Muscle layer of duodenum (tissue), 2 donors: ENCODE results near the gene PLEKHA3.

Experiments used
- H3K27ac ChIP-seq: one replicate; pipeline ENCODE4 v1.7.0; 2013; ENCODE audit warnings: mild to moderate bottlenecking, low read length
- H3K27me3 ChIP-seq: one replicate; pipeline ENCODE4 v1.7.0; 2013; ENCODE audit warnings: low read depth, mild to moderate bottlenecking, control low read depth, low read length
- H3K36me3 ChIP-seq, 2 donors: one replicate each; pipeline ENCODE4 v1.7.0; 2013; ENCODE audit warnings: low read length in 2 of 2, control low read depth in 1 of 2, mild to moderate bottlenecking in 1 of 2; ENCODE audit not compliant: insufficient read depth in 2 of 2, control insufficient read depth in 1 of 2
- H3K4me1 ChIP-seq, 2 donors: one replicate each; pipeline ENCODE4 v1.7.0; 2013; ENCODE audit warnings: low read length in 2 of 2, mild to moderate bottlenecking in 2 of 2, control low read depth in 1 of 2, moderate library complexity in 1 of 2; ENCODE audit not compliant: insufficient read depth in 2 of 2, control insufficient read depth in 1 of 2
- H3K4me3 ChIP-seq, 2 donors: one replicate each; pipeline ENCODE4 v1.7.0; 2013; ENCODE audit warnings: low read length in 2 of 2, low read depth in 1 of 2, mild to moderate bottlenecking in 1 of 2
- H3K9me3 ChIP-seq, 2 donors: one replicate each; pipeline ENCODE4 v1.7.0; 2013; ENCODE audit warnings: low read length in 2 of 2, control low read depth in 1 of 2, mild to moderate bottlenecking in 1 of 2; ENCODE audit not compliant: control insufficient read depth in 1 of 2
- donor health status: healthy.

The PLEKHA3 gene

DNA sequence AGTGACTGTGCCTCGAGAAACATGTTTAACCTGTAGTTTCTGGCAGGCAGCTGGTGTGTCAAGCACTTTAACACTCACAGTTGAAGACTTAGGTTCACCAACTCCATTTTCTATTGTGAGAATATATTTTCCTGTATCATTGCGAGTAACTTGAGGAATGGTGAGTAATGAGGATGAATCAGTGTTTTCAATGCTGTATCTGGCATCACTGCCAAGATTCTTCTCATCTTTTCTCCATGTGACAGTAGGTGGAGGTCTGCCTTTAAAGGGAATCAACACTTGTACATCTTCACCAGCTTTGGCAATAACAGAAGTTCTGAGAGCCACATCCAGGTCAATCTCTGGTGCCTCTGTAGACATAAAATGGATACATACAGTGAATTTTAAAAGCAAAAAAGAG is 72.8 kb downstream of the PLEKHA3 start:
- Histone ChIP-seq H3K9me3 (no peaks in the 10 kb centered on the region), H3K36me3 (peaks cover 0 to 26% of the 10 kb centered on the region in 2 donors), H3K27me3 (no peaks in the 10 kb centered on the region), H3K27ac (no peak overlapping the region), H3K4me1 (no peaks in the 10 kb centered on the region), H3K4me3 (no peak overlapping the region)
